ENCODE data around the gene KCNMA1. TPM values are rescaled to one million over a fixed set of nuclear protein-coding genes. Genes with fewer than 3 reads are reported as not detected.
A peak's percentile ranks its signal among the peaks of the same experiment; 100 is the strongest.

The KCNMA1 gene
- total RNA-seq, 1 donor = 77.8 TPM

GRCh38 chr10:77253556-77254064 lies 384.0 kb downstream of the KCNMA1 start:
- Histone ChIP-seq H3K27me3 (ENCODE audit: insufficient read depth, low read length) (no peaks in the 10 kb centered on the region), H3K4me2 (ENCODE audit: insufficient read depth, low read length) (no peak overlapping the region), H3K36me3 (ENCODE audit: insufficient read depth, low read length) (no peaks in the 10 kb centered on the region), H3K79me2 (ENCODE audit: insufficient read depth, low read length) (no peaks in the 10 kb centered on the region), H2AFZ (ENCODE audit: low read length) (no peak overlapping the region), H4K20me1 (ENCODE audit: insufficient read depth, low read length) (no peaks in the 10 kb centered on the region), H3K4me1 (ENCODE audit: insufficient read depth, low read length) (peaks cover 7% of the 10 kb centered on the region), H3K27ac (ENCODE audit: low read depth, low read length) (no peak overlapping the region), H3K9me3 (ENCODE audit: low read depth, low read length) (no peaks in the 10 kb centered on the region), H3K4me3 (ENCODE audit: insufficient read depth, low read length) (no peak overlapping the region)
- TF ChIP-seq CTCF (IDR thresholded peaks at IDR 0.05; ENCODE audit: extremely low read depth, low read depth, low read length) = no peak
- DNase-seq (ENCODE audit: insufficient read length, low spot score, missing footprints) = no peak

- peaks cover 7% of the 10 kb centered on the region for H3K4me1 ChIP-seq (ENCODE audit: insufficient read depth, low read length)
- H3K9me3 ChIP-seq (ENCODE audit: low read depth, low read length) = no peaks in the 10 kb centered on the region
- H3K27me3 ChIP-seq (ENCODE audit: insufficient read depth, low read length) = no peaks in the 10 kb centered on the region
- H3K27ac ChIP-seq (ENCODE audit: low read depth, low read length) = no peak overlapping the region
- no peaks in the 10 kb centered on the region for H3K36me3 ChIP-seq (ENCODE audit: insufficient read depth, low read length)
- no peaks in the 10 kb centered on the region for H3K79me2 ChIP-seq (ENCODE audit: insufficient read depth, low read length)
- peak; percentile 31 for DNase-seq (ENCODE audit: insufficient read length, low spot score, missing footprints)
- no peak overlapping the region for H2AFZ ChIP-seq (ENCODE audit: low read length)
- no peak overlapping the region for H3K4me3 ChIP-seq (ENCODE audit: insufficient read depth, low read length)
- no peak for TF ChIP-seq CTCF (IDR thresholded peaks at IDR 0.05; ENCODE audit: extremely low read depth, low read depth, low read length)
- H4K20me1 ChIP-seq (ENCODE audit: insufficient read depth, low read length) = no peaks in the 10 kb centered on the region
- no peak overlapping the region for H3K4me2 ChIP-seq (ENCODE audit: insufficient read depth, low read length)
These were observed 384.5 kb downstream of the KCNMA1 start for GRCh38 chr10:77253147-77253545.

- Histone ChIP-seq H3K27ac (ENCODE audit: low read depth, low read length) (no peak overlapping the region), H4K20me1 (ENCODE audit: insufficient read depth, low read length) (no peaks in the 10 kb centered on the region), H3K4me2 (ENCODE audit: insufficient read depth, low read length) (no peak overlapping the region), H3K9me3 (ENCODE audit: low read depth, low read length) (no peaks in the 10 kb centered on the region), H3K27me3 (ENCODE audit: insufficient read depth, low read length) (no peaks in the 10 kb centered on the region), H3K4me3 (ENCODE audit: insufficient read depth, low read length) (no peak overlapping the region), H3K4me1 (ENCODE audit: insufficient read depth, low read length) (peaks cover 8% of the 10 kb centered on the region), H2AFZ (ENCODE audit: low read length) (no peak overlapping the region), H3K36me3 (ENCODE audit: insufficient read depth, low read length) (no peaks in the 10 kb centered on the region), H3K79me2 (ENCODE audit: insufficient read depth, low read length) (no peaks in the 10 kb centered on the region)
- peak; percentile 15 for DNase-seq (ENCODE audit: insufficient read length, low spot score, missing footprints)
- no peak for TF ChIP-seq CTCF (IDR thresholded peaks at IDR 0.05; ENCODE audit: extremely low read depth, low read depth, low read length)
These were observed 385.0 kb downstream of the KCNMA1 start for GRCh38 chr10:77252380-77253146.

GRCh38 chr10:77251297-77252013 lies 386.2 kb downstream of the KCNMA1 start:
- H4K20me1 ChIP-seq (ENCODE audit: insufficient read depth, low read length) = no peaks in the 10 kb centered on the region
- no peak overlapping the region for H3K4me2 ChIP-seq (ENCODE audit: insufficient read depth, low read length)
- DNase-seq (ENCODE audit: insufficient read length, low spot score, missing footprints) = peak; percentile 43
- no peaks in the 10 kb centered on the region for H3K79me2 ChIP-seq (ENCODE audit: insufficient read depth, low read length)
- H2AFZ ChIP-seq (ENCODE audit: low read length) = no peak overlapping the region
- H3K4me3 ChIP-seq (ENCODE audit: insufficient read depth, low read length) = no peak overlapping the region
- no peaks in the 10 kb centered on the region for H3K36me3 ChIP-seq (ENCODE audit: insufficient read depth, low read length)
- no peaks in the 10 kb centered on the region for H3K27me3 ChIP-seq (ENCODE audit: insufficient read depth, low read length)
- H3K27ac ChIP-seq (ENCODE audit: low read depth, low read length) = no peak overlapping the region
- TF ChIP-seq CTCF (IDR thresholded peaks at IDR 0.05; ENCODE audit: extremely low read depth, low read depth, low read length) = peak; percentile 81
- H3K9me3 ChIP-seq (ENCODE audit: low read depth, low read length) = no peaks in the 10 kb centered on the region
- peaks cover 19% of the 10 kb centered on the region for H3K4me1 ChIP-seq (ENCODE audit: insufficient read depth, low read length)

Measured in osteoblast (primary cell).